GM18909 (cell line): ENCODE data around the gene ZNF771.

ENCODE experiments used
- ATAC-seq: cut with Tn5 transposase; IDR thresholded peaks from one replicate; pipeline ENCODE4 v1.9.1; 2021; ENCODE audit warnings: mild to moderate bottlenecking; ENCODE audit not compliant: unreplicated experiment, poor library complexity

Gene ZNF771

DNA sequence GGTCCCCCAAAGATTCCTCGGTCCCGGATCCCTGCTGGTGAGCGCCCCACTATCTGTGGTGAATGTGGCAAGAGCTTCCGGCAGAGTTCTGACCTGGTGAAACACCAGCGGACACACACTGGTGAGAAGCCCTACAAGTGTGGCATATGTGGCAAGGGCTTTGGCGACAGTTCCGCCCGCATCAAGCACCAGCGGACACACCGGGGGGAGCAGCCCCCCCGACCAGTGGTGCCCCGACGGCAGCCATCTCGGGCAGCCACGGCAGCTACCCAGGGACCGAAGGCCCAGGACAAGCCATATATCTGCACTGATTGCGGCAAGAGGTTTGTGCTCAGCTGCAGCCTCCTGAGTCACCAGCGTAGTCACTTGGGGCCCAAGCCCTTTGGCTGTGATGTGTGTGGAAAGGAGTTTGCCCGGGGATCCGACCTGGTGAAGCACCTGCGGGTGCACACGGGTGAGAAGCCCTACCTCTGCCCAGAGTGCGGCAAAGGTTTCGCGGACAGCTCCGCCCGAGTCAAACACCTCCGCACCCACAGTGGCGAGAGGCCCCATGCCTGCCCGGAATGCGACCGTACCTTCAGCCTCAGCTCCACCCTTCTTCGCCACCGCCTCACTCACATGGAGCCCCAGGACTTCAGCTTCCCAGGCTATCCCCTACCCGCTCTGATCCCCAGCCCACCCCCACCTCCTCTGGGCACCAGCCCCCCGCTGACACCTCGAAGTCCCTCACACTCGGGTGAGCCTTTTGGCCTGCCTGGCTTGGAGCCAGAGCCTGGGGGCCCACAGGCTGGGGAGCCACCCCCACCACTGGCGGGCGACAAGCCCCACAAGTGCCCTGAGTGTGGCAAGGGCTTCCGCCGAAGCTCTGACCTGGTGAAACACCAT is 9.4 kb upstream of the ZNF771 start:
- ATAC-seq = no peak

DNA sequence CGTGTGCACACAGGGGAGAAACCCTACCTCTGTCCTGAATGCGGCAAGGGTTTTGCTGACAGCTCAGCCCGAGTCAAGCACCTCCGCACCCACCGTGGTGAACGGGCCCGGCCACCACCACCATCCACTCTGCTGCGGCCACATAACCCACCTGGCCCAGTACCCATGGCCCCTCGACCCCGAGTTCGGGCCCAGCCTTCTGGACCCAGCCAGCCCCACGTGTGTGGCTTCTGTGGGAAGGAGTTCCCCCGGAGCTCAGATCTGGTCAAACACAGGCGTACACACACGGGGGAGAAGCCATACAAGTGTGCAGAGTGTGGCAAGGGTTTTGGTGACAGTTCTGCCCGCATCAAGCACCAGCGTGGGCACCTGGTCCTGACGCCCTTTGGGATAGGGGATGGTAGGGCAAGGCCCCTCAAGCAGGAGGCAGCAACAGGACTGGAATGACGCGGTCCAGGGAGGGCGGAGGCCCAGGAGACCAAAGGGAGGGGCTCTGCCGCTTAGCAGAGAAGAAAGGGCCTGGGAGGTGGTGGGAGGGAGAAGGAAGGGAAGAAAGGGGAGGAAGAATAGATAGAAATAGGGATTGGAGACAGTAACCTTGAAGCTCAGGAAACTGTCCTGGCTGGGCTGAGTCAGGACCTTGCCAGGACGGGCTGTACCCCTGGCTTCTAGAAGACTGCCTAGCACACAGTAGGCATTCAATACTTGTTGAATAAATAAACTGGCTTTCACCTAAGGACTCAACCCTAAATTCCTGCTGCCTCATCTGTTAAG is 8.6 kb upstream of the ZNF771 start:
- no peak for ATAC-seq

DNA sequence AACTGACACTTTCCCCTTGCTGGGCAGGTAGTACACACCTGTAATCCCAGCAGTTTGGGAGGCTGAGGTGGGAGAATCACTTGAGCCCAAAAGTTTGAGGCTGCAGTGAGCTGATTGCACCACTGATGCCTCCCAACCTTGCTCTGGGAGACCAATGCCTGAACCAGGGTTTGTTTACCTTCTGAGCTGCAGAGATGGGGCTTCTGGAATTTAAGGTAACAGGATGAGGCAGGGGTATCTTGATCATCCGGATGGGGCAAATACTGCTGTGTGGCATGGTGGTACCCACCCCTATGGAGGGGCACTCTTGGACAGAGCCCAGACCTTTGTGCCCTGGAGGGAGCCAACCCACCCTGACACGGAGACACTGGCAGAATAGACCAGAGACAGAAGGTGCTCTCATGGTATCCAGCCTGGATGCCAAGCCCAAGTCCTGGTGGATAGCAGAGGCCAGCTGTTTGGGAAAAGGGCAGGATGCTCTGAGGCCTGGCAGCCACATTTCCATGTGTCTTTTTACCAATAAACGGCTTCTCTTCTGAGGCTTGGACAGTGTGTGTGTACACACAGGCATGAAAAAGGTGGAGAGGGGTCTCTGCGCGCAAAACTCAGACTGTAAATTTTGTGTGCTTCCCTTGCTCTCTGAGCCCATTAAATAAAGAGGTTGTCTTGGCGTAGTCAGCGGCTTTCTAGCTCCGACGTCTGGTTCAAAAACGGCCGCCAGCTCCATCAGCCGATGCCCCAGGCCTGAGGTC is 7.8 kb upstream of the ZNF771 start:
- no peak for ATAC-seq

DNA sequence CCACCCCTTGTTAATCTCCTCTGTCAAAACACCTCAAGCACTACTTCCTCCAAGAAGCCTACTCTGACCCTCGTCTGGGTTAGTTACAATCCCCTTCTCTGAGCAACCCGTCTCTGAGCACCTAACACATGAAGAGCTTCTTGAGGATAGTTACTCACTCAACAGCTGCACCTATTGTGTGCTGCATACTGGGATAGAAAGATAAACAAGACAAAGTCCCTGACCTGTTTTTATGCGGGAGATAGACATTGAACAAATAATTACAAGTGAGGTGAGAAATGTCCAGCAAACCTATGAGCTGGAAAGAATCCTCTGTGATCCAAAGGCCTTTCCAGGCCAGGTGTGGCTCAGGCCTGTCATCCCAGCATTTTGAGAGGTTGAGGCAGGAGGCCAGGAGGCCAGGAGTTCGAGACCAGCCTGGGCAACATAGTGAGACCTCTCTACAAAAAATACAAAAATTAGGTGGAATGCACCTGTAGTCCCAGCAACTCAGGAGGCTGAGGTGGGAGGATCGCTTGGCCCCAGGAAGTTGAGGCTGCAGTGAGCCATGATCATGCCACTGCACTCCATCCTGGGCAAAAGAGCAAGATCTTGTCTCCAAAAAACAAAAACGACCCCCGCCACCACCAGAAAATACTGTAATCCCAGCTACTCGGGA is 5.5 kb upstream of the ZNF771 start:
- ATAC-seq = no peak

DNA sequence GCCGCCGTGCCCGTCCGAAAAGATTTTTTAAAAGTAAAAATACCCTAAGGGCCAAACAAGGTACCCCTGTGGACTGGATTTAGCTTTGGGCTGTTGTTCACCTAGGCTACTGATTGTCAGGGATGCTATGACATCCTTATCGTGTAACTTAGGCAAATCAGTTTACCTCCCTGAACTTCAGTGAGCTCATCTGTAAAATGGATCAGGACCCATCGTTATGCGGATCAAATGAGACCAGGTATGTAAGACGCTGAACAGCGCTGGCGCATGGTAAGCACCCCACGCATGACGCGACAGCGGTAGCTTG is 658 bp upstream of the ZNF771 start:
- peak; percentile 8 for ATAC-seq

DNA sequence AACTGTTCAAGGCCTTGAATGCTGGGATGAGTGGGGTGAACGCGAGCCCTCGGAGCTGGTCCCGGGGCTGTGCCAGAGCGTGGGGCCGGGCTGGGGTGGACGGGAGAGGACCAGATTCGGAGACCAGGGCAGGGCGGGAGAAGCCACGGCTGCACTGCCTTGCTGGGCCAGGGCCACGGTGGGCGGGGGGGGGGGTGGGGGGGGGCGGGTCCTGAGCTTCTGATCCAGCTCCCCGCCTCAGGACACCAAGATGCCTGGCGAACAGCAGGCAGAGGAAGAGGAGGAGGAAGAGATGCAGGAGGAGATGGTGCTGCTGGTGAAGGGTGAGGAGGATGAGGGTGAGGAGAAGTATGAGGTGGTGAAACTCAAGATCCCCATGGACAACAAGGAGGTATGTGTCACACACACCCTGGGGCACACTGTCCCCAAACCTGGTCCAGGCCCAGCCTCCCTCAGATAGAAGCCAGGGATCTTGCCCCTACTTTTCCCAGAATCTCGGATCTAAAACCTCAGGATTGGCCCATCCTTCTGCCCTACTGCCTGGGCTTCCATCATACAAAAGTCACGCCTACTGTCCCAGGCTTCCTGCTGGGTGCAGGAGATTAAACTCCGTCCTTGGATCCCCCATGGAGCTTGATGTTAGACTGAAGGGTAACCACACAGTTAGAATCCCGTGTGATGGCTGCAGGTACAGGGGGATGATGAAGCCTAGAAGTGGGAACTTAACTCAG is 563 bp downstream of the ZNF771 start:
- no peak for ATAC-seq

DNA sequence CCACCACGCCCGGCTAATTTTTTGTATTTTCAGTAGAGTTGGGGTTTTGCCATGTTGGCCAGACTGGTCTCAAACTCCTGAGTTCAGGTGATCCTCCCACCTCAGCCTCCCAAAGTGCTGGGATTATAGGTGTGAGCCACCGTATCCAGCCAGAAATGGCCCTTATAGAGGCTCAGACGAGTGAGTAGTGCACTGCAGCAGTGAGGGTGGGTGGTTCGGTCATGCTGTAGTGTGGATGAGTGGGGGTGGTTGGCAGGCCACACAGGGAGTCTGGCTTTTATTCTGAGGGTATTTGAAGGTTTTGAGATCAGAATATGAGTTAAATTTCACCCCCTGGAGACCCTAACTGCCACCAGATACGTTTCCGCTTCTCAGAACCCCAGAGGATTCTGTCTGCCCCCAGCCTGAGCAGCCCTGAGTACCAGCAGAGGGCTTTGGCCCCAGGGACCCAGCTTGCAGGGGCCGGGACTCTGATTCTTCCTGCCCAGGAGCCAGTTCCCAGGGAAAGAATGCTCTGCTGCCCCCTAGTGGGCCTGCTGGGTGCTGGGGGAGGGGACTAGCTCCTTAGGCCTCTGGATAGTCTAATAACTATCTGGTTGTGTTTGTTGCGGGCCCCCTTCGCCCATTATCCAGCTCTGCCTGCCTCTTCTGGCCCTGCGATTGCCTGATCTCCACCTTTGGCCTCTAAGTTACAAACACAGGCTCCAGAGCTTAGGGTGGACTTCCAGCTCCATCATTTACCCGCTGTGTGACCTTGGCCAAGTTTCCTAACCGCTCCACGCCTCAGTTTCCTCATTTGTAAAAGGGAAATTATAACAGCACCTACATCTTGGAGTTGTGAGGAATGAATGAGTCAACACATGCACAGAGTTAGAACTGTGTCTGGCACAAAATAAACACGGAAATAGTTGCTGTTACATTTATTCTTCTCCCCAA is 2.0 kb downstream of the ZNF771 start:
- ATAC-seq = peak; percentile 42

DNA sequence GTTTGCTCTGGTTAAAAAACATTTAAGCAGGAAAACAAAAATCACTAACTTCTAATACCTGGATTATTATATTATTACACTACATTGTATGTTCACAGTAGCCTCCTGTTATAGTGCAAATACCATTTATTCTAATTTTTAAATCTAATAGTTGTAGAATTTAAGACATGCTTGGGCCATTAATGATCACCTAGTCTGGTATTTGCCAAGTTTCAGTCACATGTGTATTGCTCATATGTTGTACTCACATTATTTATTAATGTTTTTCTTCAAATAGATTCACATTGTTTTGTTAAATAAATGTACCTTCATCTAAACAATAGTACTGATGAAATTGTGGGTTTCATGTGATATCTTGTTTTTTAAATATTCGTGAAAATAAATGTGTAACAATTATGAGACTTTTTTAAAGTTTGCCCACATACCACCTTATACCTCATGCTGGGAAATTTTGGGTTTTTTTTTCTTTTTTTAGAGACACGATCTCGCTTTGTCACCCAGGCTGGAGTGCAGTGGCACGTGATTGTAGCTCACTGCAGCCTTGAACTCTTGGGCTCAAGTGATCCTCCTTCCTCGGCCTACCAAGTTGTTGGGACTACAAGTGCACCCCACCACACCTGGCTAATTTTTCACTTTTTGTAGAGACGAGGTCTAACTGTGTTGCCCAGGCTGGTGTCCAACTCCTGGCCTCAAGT is 5.9 kb downstream of the ZNF771 start:
- no peak for ATAC-seq

DNA sequence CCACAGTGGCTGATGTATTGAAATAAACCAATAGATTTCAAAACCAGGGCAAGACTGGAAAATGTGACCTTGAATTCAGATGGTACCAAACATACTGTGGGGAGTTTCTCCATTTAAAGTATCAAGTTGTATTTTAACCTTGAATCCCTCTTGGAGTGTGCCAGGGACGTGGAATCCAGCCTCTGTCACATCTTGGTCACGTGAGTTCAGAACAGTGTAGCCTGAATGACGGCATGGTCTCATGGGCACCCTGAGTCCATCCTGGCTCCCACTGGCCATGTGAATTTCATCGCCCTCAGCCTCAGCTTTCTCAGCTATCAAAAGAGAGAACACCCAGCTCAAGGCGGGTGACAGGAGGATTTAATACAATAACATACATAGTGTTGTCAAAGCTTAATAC is 6.8 kb downstream of the ZNF771 start:
- ATAC-seq = no peak

DNA sequence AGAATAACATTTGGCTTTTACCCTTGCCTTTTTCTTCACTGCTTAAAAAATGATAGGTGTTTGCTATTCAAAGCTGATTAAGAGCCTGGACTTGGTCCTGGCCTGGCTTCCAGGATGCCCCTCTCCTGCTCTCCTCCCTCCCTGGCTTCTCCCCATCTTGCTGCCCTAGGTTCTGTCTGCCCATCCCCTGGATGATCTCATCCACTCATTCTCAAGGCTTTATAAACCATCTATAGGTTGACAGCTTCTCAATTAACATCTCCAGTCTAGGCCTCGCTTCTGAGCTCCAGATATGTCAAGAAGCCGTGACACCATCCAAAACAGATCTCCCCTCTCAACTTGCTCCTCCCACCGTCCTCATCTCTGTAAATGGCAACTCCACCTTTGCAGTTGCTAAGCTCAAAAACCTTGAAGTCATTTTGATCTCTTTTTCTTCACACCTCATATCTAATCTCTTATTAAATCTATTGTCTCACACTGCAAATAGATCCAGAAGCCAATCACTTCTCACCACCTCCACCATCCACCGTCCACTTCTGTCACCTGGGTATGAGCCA is 8.7 kb downstream of the ZNF771 start:
- ATAC-seq = no peak

DNA sequence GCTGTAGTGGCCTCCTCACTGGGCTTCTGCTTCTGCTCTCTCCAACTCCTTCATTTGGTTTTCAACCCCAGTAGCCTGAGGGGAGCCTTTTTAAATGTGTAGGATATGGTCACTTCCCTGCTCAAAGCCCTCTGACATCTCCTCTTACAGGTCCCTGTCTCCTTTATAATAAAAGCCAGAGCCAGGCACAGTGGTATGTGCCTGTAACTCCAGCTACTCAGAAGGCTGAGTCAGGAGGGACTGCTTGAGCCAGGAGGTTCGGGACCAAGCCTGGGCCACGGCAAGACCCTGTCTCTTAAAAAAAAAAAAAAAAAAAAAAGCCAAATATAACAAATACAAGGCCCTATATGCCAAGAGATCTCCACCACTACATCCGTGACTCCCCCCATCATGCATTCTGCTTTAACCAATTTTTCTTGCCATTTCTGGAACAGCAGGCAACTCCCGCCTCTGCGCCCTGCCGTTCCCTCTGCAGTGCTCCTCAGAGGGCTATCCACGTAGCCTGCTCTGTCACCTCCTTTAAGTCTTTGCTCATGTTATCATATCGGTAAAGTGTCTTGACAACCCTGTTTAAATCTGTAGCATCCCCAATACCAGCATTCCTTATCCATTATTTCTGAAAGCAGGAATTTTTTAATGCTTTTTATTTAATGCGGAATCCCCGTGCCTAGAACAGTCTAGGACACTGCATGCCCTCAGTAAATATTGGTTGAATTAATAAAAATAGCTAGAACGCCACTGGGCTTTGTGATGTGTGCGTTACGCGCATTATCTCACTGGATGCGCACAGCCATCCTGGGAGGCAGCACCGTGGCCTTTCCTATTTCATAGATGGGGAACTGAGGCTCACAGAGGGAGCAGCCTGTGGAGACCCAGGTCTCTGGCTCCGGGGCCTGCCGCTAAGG is 9.5 kb downstream of the ZNF771 start:
- ATAC-seq = no peak

DNA sequence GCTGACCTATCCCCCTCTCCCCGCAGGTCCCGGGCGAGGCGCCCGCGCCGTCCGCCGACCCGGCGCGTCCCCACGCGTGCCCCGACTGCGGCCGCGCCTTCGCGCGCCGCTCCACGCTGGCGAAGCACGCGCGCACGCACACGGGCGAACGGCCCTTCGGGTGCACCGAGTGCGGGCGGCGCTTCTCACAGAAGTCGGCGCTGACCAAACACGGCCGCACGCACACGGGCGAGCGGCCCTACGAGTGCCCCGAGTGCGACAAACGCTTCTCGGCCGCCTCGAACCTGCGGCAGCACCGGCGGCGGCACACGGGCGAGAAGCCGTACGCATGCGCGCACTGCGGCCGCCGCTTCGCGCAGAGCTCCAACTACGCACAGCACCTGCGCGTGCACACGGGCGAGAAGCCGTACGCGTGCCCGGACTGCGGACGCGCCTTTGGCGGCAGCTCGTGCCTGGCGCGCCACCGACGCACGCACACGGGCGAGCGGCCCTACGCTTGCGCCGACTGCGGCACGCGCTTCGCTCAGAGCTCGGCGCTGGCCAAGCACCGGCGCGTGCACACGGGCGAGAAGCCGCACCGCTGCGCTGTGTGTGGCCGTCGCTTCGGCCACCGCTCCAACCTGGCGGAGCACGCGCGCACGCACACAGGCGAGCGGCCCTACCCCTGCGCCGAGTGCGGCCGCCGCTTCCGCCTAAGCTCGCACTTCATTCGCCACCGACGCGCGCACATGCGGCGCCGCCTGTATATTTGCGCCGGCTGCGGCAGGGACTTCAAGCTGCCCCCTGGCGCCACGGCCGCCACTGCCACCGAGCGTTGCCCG is 10.3 kb downstream of the ZNF771 start:
- peak; percentile 81 for ATAC-seq

DNA sequence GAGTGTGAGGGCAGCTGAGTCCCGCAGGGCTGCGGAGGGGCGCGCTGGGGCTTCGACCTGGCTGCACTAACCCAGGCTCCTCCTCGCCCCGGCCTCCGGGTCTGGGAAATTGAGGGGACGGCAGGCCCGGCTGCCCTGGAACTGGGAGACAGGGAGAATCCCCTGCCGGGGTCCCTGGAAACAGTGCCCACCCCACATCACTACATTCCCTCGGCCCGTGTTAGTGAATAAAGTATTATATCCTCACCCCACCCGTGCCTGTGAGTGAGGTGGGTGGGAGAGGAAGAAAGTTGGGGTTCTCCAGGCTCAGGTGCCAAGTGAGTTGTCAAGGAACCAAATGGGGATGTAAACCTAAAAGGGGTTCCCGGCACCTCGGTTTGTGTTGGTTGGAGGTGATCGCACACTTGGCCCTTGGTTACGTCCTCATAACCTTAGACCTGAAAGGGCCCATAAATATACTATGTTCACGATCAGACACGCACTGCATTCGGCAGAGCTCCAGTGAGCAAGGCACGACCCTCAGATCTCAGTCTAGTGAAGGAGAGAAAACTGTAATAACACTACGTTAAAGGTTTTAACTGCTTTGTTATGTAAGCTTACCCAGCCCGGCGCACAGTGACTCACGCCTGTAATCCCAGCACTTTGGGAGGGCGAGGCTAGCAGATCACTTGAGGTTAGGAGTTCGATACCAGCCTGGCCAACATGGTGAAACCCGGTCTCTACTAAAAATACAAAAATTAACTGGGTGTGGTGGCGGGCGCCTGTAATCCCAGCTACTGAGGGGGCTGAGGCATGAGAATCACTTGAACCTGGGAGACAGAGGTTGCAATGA is 11.2 kb downstream of the ZNF771 start:
- no peak for ATAC-seq

DNA sequence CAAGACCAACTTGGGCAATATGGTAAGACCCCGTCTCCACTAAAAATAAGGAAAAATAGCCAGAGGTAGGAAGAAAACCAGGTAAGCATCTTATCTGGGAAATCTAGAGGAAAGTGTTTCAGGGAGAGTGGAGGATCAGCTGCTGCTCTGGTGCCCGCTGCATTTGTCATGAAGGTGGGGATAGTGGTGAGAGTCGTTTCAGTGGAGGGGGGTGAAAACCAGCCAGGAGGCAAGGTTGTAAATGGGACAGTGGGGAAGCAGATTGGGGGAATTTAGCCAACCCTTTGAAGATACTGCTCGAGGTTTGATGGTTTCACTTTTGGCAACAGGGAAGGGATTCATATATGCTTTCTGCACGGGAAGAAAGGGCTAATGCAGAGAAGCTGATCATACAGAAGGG is 13.6 kb downstream of the ZNF771 start:
- no peak for ATAC-seq

DNA sequence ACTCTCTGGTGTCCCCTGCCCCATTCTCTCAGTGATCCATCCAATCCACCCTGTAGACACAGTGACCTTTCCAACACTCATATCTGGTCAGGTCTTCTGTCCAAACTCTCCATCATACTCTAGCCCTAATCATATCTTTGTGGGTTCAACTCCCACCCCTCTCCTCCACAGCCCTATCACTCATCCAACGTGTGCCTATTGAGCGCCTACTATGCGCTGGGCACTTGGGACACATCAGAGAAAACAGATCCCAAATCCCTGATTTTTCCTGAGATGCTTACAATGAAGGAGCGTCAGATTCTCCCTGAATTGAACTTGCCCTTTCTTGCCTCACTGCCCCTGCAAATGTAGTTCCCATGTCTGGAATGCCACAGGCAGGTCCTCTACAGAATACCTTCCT is 20.6 kb downstream of the ZNF771 start:
- ATAC-seq = no peak

DNA sequence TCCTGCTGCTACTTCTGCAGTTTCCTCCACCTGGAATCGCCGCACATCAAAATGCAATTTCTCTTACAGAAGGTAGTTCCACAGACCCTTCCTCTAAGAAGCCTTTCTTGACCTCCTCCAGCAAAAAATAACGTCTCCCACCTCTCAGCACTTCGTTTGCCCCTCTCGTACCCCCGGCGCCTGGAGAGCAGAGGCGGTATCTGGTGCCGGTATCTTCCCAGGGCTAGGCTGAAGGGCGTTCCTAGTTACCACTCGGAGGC is 21.9 kb downstream of the ZNF771 start:
- peak; percentile 3 for ATAC-seq
